GM12878 (cell line): ENCODE measurements around the gene AIMP2. TPM values are rescaled to one million over a fixed set of nuclear protein-coding genes. Genes with fewer than 3 reads are reported as not detected.

Experiments used
- ATAC-seq: fragments of 200-7000 bp; cut with Tn5 transposase; 3 replicates; pipeline ENCODE4 v1.9.1; 2020; ENCODE audit warnings: mild to moderate bottlenecking, moderate library complexity
- BruUV-seq: library from RNA; stranded (reverse); fragments of 400-500 nt; replicated peaks from 2 replicates; lab custom pipeline; 2021; lab: Mats Ljungman, UMichigan
- CTCF ChIA-PET: fragments of 300-600 bp; sonication (Branson Sonifier 250); formaldehyde crosslinking; extraction: SDS; loops from one replicate; lab custom pipeline; 2021; ENCODE audit warnings: inconsistent platforms; lab: Yijun Ruan, JAX
- POLR2A ChIA-PET: fragments of 350-600 bp; formaldehyde crosslinking; extraction: SDS; loops from one replicate; lab custom pipeline; 2021; ENCODE audit warnings: inconsistent platforms; lab: Charles Lee
- RAD21 ChIA-PET: fragments of 300-600 bp; sonication (Branson Sonifier 250); formaldehyde crosslinking; loops from one replicate; lab custom pipeline; 2023; ENCODE audit warnings: antibody characterized with exemption; ENCODE audit not compliant: unreplicated experiment; lab: Charles Lee
- SMC1A ChIA-PET: fragments of 300-600 bp; sonication (Branson Sonifier 250); formaldehyde crosslinking; loops from one replicate; lab custom pipeline; 2023; ENCODE audit not compliant: unreplicated experiment, uncharacterized antibody; lab: Charles Lee
- DNase-seq: peaks from one replicate; pipeline ENCODE4 v3.0.0-alpha.2; 2011; ENCODE audit warnings: low read depth, low spot score
- FAIRE-seq: peaks from 3 replicates; lab custom pipeline; 2011; peaks lifted over from hg19 to GRCh38; lab: Jason Lieb, UNC
- H2AFZ ChIP-seq: 2 replicates; pipeline ENCODE4 v1.6.0; 2011; ENCODE audit warnings: low read depth, low read length, control low read depth; ENCODE audit not compliant: control insufficient read depth
- H3K27ac ChIP-seq: 2 replicates; pipeline ENCODE4 v1.5.1; 2011; ENCODE audit warnings: control low read depth; ENCODE audit not compliant: control insufficient read depth, insufficient read depth
- H3K27me3 ChIP-seq, 2 experiments: replicated peaks in 1 of 2; 2 replicates each; pipeline versions ENCODE4 v1.6.0 to v1.6.1; 2011; ENCODE audit warnings: low read length in 1 of 2; ENCODE audit not compliant: control insufficient read depth in 2 of 2, insufficient read depth in 2 of 2
- H3K36me3 ChIP-seq, 2 experiments: 2 replicates each; pipeline ENCODE4 v1.5.1; 2011; ENCODE audit warnings: low read length in 1 of 2; ENCODE audit not compliant: control insufficient read depth in 2 of 2, insufficient read depth in 2 of 2
- H3K4me1 ChIP-seq: 2 replicates; pipeline ENCODE4 v1.6.1; 2011; ENCODE audit warnings: mild to moderate bottlenecking, low read length, moderate library complexity, mixed read lengths; ENCODE audit not compliant: control insufficient read depth, insufficient read depth
- H3K4me2 ChIP-seq: 2 replicates; pipeline ENCODE4 v1.6.0; 2011; ENCODE audit warnings: control low read depth; ENCODE audit not compliant: control insufficient read depth, insufficient read depth
- H3K4me3 ChIP-seq: fragments of 200-600 bp; sonication (generic); 2 replicates; pipeline ENCODE4 v1.5.1; 2016
- H3K79me2 ChIP-seq: 2 replicates; pipeline ENCODE4 v1.6.0; 2011; ENCODE audit warnings: low read length; ENCODE audit not compliant: control insufficient read depth, insufficient read depth
- H3K9ac ChIP-seq: 2 replicates; pipeline ENCODE4 v1.8.0; 2011; ENCODE audit warnings: low read length, control low read depth, mixed read lengths; ENCODE audit not compliant: control insufficient read depth, insufficient read depth
- H3K9me3 ChIP-seq: replicated peaks from 3 replicates; pipeline ENCODE4 v1.5.1; 2011; ENCODE audit warnings: mild to moderate bottlenecking, low read length; ENCODE audit not compliant: control insufficient read depth, insufficient read depth
- H4K20me1 ChIP-seq: 2 replicates; pipeline ENCODE4 v1.6.0; 2011; ENCODE audit not compliant: control insufficient read depth, insufficient read depth
- ASH2L ChIP-seq: fragments of 300-600, 200-600 bp; sonication (generic); IDR thresholded peaks from 2 replicates; pipeline ENCODE4 v1.6.1; 2017; ENCODE audit warnings: low read depth, mild to moderate bottlenecking, borderline replicate concordance
- BACH1 ChIP-seq: fragments of 450-650 bp; IDR thresholded peaks from 2 replicates; pipeline ENCODE4 v1.6.1; 2017; ENCODE audit warnings: mild to moderate bottlenecking, borderline replicate concordance
- BCL11A ChIP-seq: IDR thresholded peaks from 2 replicates; pipeline ENCODE4 v1.6.1; 2011; ENCODE audit warnings: low read depth, low read length
- BCL3 ChIP-seq: IDR thresholded peaks from 2 replicates; pipeline ENCODE4 v1.6.1; 2011; ENCODE audit warnings: borderline replicate concordance, low read depth, mild to moderate bottlenecking, moderate library complexity, low read length; ENCODE audit not compliant: insufficient read depth, poor library complexity, severe bottlenecking
- BMI1 ChIP-seq: fragments of 450-650 bp; IDR thresholded peaks from 2 replicates; pipeline ENCODE4 v1.6.1; 2016; ENCODE audit warnings: mild to moderate bottlenecking, moderate library complexity, borderline replicate concordance
- CEBPB ChIP-seq, 2 experiments: fragments of 150-350 bp in 1 of 2; IDR thresholded peaks; 2 replicates each; pipeline ENCODE4 v1.6.1; 2012 to 2014; ENCODE audit warnings: low read depth in 2 of 2, low read length in 2 of 2, borderline replicate concordance in 1 of 2, inconsistent platforms in 1 of 2
- DPF2 ChIP-seq: fragments of 450-650 bp; IDR thresholded peaks from 2 replicates; pipeline ENCODE4 v1.6.1; 2017; ENCODE audit warnings: mild to moderate bottlenecking
- ESRRA ChIP-seq: IDR thresholded peaks from 2 replicates; pipeline ENCODE4 v1.6.1; 2012; ENCODE audit warnings: mild to moderate bottlenecking, low read length, improper control_type of control experiment
- HDGF ChIP-seq: fragments of 450-650 bp; IDR thresholded peaks from 2 replicates; pipeline ENCODE4 v1.6.1; 2016; ENCODE audit warnings: antibody characterized with exemption
- IRF4 ChIP-seq: IDR thresholded peaks from 2 replicates; pipeline ENCODE4 v1.6.1; 2011; ENCODE audit warnings: low read depth, low read length
- NR2F1 ChIP-seq: fragments of 450-650 bp; conservative IDR thresholded peaks from 2 replicates; pipeline ENCODE4 v1.6.1; 2017; ENCODE audit warnings: mild to moderate bottlenecking
- NRF1 ChIP-seq: conservative IDR thresholded peaks from 2 replicates; pipeline ENCODE4 v1.6.1; 2011; ENCODE audit warnings: mild to moderate bottlenecking, low read depth, low read length, improper control_type of control experiment
- PAX5 ChIP-seq: IDR thresholded peaks from 2 replicates; pipeline ENCODE4 v1.6.1; 2011; ENCODE audit warnings: low read depth, low read length, borderline replicate concordance
- RAD51 ChIP-seq: fragments of 450-650 bp; IDR thresholded peaks from 2 replicates; pipeline ENCODE4 v1.6.1; 2016; ENCODE audit warnings: moderate library complexity, mild to moderate bottlenecking, inconsistent platforms
- SIX5 ChIP-seq: IDR thresholded peaks from 2 replicates; pipeline ENCODE4 v1.6.1; 2011; ENCODE audit warnings: mild to moderate bottlenecking, low read depth, low read length, moderate library complexity; ENCODE audit not compliant: severe bottlenecking
- SP1 ChIP-seq: IDR thresholded peaks from one replicate; pipeline ENCODE4 v1.6.1; 2011; ENCODE audit warnings: low read depth, low read length
- YBX1 ChIP-seq: fragments of 450-650 bp; IDR thresholded peaks from 2 replicates; pipeline ENCODE4 v1.6.1; 2016; ENCODE audit warnings: antibody characterized with exemption
- YY1 ChIP-seq: IDR thresholded peaks from 2 replicates; pipeline ENCODE4 v1.6.1; 2011; ENCODE audit warnings: low read depth, mild to moderate bottlenecking, low read length
- ZNF217 ChIP-seq: fragments of 450-650 bp; IDR thresholded peaks from 2 replicates; pipeline ENCODE4 v1.6.1; 2017; ENCODE audit warnings: antibody characterized with exemption, mild to moderate bottlenecking
- WGBS: methylation state at CpG from one replicate; pipeline ENCODE4 v1.1.6; 2016; ENCODE audit warnings: low lambda C conversion rate; ENCODE audit not compliant: insufficient replicate concordance, insufficient coverage; ENCODE audit errors: missing lambda C conversion rate; 5-methylcytosine and 5-hydroxymethylcytosine counted together
- in situ Hi-C: fragments of 300-500 bp; cut with MboI; formaldehyde crosslinking; loops from 9 replicates; pipeline ENCODE4 v1.14.3; 2018; ENCODE audit warnings: mixed read lengths
- intact Hi-C: fragments of 100-400 bp; cut with micrococcal nuclease; formaldehyde crosslinking; loops from one replicate; pipeline ENCODE4 v1.14.2; 2022; ENCODE audit not compliant: unreplicated experiment
- polyA plus RNA-seq, 11 experiments: library from polyadenylated mRNA; depleted of rRNA in 4 of 11; unstranded in 6 of 11; stranded (reverse) in 5 of 11; fragments of >200 nt; fragmentation: Nextera tagmentation in 4 of 11; fragmentation: Illumina TruSeq in 1 of 11; extraction: Ambion mirVana in 4 of 11; extraction: Trizol in 1 of 11; gene quantifications; 1 replicate in 1 of 11; 2 replicates in 10 of 11; pipeline versions ENCODE4 v1.2.1 to v1.2.3, GENCODE V29; 2011 to 2016; ENCODE audit warnings: inconsistent platforms in 2 of 11, missing spikeins in 2 of 11, low read depth in 1 of 11
- total RNA-seq, 4 experiments: library from RNA; depleted of rRNA in 3 of 4; stranded (reverse); fragments of >200 nt in 3 of 4; fragmentation: Illumina TruSeq in 1 of 4; extraction: Trizol in 1 of 4; gene quantifications; 2 replicates each; pipeline versions ENCODE4 v1.2.1 to v1.2.3, GENCODE V29; 2013 to 2021
- TF ChIP-seq, protein P1 (sequence below): IDR thresholded peaks from 2 replicates; pipeline ENCODE4 v1.6.1; 2012; ENCODE audit warnings: low read length, inconsistent platforms
- TF ChIP-seq, protein P2 (sequence below): fragments of 450-650 bp; IDR thresholded peaks from 2 replicates; pipeline ENCODE4 v1.6.1; 2016; ENCODE audit warnings: mild to moderate bottlenecking
- TF ChIP-seq, protein P3 (sequence below): IDR thresholded peaks from 2 replicates; pipeline ENCODE4 v1.6.1; 2012; ENCODE audit warnings: low read depth, low read length, improper control_type of control experiment

AIMP2 gene
- total and polyA plus RNA-seq, 10 of the 15 experiments (the other 5 are each of a cell fraction or from before 2014, with no cell fraction given), result 46.7 to 130 (median 70.5) TPM

GRCh38 chr7:6071406-6071805, 62.3 kb downstream of the AIMP2 start:
- FAIRE-seq (peak; percentile 38), DNase-seq (peak; percentile 57), ATAC-seq (peak; percentile 99)
- Histone ChIP-seq H3K9ac (no peak overlapping the region), H3K4me1 (peaks cover 6% of the 10 kb centered on the region), H3K79me2 (no peaks in the 10 kb centered on the region), H3K36me3 (no peaks in the 10 kb centered on the region), H3K27ac (no peak overlapping the region), H4K20me1 (no peaks in the 10 kb centered on the region), H3K9me3 (no peaks in the 10 kb centered on the region), H3K27me3 (no peaks in the 10 kb centered on the region), H3K4me2 (peak overlapping the region; percentile 42; the same call in 1 of the 2 replicates), H2AFZ (no peak overlapping the region), H3K4me3 (no peak overlapping the region)
- RAD21 ChIA-PET, result interaction anchor here (1.4 kb wide), 1 partner anchor 14 kb away, joined by 4 read pairs; no protein-coding TSS in a partner anchor
- CTCF ChIA-PET, result no interaction called here
- SMC1A ChIA-PET, result interaction anchor here (0.7 to 1.5 kb wide), 4 partner anchors 11 to 74 kb away, joined by 3 to 6 read pairs (median 4); no protein-coding TSS in a partner anchor
- no TSS peak for BruUV-seq
- in situ Hi-C loops, result no loop called here
- POLR2A ChIA-PET, result interaction anchor here (0.7 to 1.2 kb wide), 2 partner anchors 14 to 38 kb away, joined by 3 read pairs; no protein-coding TSS in a partner anchor
- 46% methylated on average over 3 of the region's 3 CpGs for WGBS
- intact Hi-C loops, result no loop called here
- TF ChIP-seq, protein P1, sequence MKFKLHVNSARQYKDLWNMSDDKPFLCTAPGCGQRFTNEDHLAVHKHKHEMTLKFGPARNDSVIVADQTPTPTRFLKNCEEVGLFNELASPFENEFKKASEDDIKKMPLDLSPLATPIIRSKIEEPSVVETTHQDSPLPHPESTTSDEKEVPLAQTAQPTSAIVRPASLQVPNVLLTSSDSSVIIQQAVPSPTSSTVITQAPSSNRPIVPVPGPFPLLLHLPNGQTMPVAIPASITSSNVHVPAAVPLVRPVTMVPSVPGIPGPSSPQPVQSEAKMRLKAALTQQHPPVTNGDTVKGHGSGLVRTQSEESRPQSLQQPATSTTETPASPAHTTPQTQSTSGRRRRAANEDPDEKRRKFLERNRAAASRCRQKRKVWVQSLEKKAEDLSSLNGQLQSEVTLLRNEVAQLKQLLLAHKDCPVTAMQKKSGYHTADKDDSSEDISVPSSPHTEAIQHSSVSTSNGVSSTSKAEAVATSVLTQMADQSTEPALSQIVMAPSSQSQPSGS, result no peak
- peak; percentile 39; the same call in 1 of the 2 replicates for TF ChIP-seq BMI1
- peak; percentile 90 for TF ChIP-seq NR2F1
- TF ChIP-seq BACH1, result peak; percentile 65; the same call in 1 of the 2 replicates
- TF ChIP-seq HDGF, result no peak
- TF ChIP-seq DPF2, result peak; percentile 93
- TF ChIP-seq, protein P2, sequence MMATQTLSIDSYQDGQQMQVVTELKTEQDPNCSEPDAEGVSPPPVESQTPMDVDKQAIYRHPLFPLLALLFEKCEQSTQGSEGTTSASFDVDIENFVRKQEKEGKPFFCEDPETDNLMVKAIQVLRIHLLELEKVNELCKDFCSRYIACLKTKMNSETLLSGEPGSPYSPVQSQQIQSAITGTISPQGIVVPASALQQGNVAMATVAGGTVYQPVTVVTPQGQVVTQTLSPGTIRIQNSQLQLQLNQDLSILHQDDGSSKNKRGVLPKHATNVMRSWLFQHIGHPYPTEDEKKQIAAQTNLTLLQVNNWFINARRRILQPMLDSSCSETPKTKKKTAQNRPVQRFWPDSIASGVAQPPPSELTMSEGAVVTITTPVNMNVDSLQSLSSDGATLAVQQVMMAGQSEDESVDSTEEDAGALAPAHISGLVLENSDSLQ, result peak; percentile 67; the same call in 1 of the 2 replicates
- TF ChIP-seq NRF1, result no peak
- TF ChIP-seq ZNF217, result 0 out of 2 replicates have a peak, but pooled peaks have one; percentile 37
- no peak for TF ChIP-seq YBX1
- TF ChIP-seq BCL11A, result peak; percentile 52; the same call in 1 of the 2 replicates
- TF ChIP-seq, protein P3, sequence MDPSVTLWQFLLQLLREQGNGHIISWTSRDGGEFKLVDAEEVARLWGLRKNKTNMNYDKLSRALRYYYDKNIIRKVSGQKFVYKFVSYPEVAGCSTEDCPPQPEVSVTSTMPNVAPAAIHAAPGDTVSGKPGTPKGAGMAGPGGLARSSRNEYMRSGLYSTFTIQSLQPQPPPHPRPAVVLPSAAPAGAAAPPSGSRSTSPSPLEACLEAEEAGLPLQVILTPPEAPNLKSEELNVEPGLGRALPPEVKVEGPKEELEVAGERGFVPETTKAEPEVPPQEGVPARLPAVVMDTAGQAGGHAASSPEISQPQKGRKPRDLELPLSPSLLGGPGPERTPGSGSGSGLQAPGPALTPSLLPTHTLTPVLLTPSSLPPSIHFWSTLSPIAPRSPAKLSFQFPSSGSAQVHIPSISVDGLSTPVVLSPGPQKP, result 0 out of 2 replicates have a peak, but pooled peaks have one; percentile 13
- TF ChIP-seq ASH2L, result no peak
- TF ChIP-seq BCL3, result no peak
- TF ChIP-seq ESRRA, result 0 out of 2 replicates have a peak, but pooled peaks have one; percentile 18
- TF ChIP-seq SIX5, result no peak
- TF ChIP-seq YY1, result no peak
- TF ChIP-seq RAD51, result peak; percentile 40
- peak; percentile 93 for TF ChIP-seq IRF4
- TF ChIP-seq PAX5, result no peak
- no peak for TF ChIP-seq SP1
- TF ChIP-seq CEBPB (IDR thresholded peaks at IDR 0.05; ENCODE audit: borderline replicate concordance in 1 of 2, low read depth in 2 of 2, low read length in 2 of 2), result no peak
